Right lobe of liver (tissue), 4 donors: ENCODE results near the gene ALLC.

Experiments
- POLR2A ChIP-seq: fragments of 450-650 bp; IDR thresholded peaks from one replicate; pipeline ENCODE4 v1.6.1; 2017; ENCODE audit warnings: antibody characterized with exemption, mild to moderate bottlenecking
- TF ChIP-seq, protein P1 (sequence below), 4 donors: fragments of 200-600 bp in 3 of 4; fragments of 450-650 bp in 1 of 4; IDR thresholded peaks; one replicate each; pipeline versions ENCODE4 v1.5.1 to v1.8.0; 2016 to 2022; ENCODE audit warnings: antibody characterized with exemption in 4 of 4, mild to moderate bottlenecking in 2 of 4
- donor health status: DM: no; HTN: no; CAD: no.
- donor health status: DM: no; HTN: no; CAD: no.
- donor health status: DM: no; HTN: yes; CAD: no.

DNA sequence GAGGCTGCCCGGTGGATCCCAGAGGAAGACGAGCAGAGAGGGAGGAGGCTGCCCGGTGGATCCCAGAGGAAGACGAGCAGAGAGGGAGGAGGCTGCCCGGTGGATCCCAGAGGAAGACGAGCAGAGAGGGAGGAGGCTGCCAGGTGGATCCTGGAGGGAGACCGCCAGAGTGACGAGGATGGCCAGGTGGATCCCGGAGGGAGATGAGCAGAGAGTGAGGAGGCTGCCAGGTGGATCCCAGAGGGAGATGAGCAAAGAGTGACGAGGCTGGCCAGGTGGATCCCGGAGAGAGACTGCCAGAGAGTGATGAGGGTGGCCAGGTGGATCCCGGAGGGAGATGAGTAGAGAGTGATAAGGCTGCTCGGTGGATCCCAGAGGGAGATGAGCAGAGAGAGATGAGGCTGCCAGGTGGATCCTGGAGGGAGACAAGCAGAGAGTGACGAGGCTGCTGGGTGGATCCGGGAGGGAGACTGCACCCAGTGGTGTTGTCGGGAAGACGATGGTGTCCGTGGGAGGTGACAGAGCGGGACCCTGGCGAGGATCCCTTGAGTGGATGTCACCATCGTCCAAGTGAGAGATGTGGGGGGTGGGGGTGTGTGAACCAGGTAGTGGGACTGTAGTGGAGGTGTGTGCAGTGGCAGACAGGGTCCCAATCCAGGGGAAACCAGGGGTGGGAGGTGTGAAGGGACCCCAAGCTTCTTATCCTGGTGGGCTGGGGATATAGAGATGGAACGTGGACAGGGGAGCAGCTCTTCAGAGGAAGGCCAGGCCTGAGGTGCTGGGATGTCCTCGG, 67.7 kb downstream of the ALLC start:
- TF ChIP-seq, protein P1, sequence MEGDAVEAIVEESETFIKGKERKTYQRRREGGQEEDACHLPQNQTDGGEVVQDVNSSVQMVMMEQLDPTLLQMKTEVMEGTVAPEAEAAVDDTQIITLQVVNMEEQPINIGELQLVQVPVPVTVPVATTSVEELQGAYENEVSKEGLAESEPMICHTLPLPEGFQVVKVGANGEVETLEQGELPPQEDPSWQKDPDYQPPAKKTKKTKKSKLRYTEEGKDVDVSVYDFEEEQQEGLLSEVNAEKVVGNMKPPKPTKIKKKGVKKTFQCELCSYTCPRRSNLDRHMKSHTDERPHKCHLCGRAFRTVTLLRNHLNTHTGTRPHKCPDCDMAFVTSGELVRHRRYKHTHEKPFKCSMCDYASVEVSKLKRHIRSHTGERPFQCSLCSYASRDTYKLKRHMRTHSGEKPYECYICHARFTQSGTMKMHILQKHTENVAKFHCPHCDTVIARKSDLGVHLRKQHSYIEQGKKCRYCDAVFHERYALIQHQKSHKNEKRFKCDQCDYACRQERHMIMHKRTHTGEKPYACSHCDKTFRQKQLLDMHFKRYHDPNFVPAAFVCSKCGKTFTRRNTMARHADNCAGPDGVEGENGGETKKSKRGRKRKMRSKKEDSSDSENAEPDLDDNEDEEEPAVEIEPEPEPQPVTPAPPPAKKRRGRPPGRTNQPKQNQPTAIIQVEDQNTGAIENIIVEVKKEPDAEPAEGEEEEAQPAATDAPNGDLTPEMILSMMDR (IDR thresholded peaks at IDR 0.05) = no peak
- no peak for TF ChIP-seq POLR2A
